Keratinocyte (primary cell): Measurements from ENCODE around the gene ROBO4.
A peak's percentile ranks its signal among the peaks of the same experiment; 100 is the strongest.

Source experiments
- EZH2 ChIP-seq: IDR thresholded peaks from one replicate; pipeline ENCODE4 v1.6.1; 2012; ENCODE audit warnings: inconsistent platforms, mild to moderate bottlenecking, low read length, moderate library complexity
- TF ChIP-seq, protein P1 (sequence below), 3 experiments: IDR thresholded peaks in 1 of 3; conservative IDR thresholded peaks in 1 of 3; optimal IDR thresholded peaks in 1 of 3; 2 replicates in 2 of 3; 3 replicates in 1 of 3; pipeline versions ENCODE3 to v1.5.1; 2011; ENCODE audit warnings: low read length in 3 of 3, mild to moderate bottlenecking in 3 of 3, moderate library complexity in 2 of 3, control low read depth in 1 of 3, inconsistent platforms in 1 of 3; ENCODE audit not compliant: insufficient read depth in 2 of 3; ENCODE audit errors: extremely low read depth in 1 of 3

GRCh38 chr11:124839972-124840621 is 57.6 kb downstream of the ROBO4 start:
- TF ChIP-seq EZH2 = peak; percentile 93
- TF ChIP-seq, protein P1, sequence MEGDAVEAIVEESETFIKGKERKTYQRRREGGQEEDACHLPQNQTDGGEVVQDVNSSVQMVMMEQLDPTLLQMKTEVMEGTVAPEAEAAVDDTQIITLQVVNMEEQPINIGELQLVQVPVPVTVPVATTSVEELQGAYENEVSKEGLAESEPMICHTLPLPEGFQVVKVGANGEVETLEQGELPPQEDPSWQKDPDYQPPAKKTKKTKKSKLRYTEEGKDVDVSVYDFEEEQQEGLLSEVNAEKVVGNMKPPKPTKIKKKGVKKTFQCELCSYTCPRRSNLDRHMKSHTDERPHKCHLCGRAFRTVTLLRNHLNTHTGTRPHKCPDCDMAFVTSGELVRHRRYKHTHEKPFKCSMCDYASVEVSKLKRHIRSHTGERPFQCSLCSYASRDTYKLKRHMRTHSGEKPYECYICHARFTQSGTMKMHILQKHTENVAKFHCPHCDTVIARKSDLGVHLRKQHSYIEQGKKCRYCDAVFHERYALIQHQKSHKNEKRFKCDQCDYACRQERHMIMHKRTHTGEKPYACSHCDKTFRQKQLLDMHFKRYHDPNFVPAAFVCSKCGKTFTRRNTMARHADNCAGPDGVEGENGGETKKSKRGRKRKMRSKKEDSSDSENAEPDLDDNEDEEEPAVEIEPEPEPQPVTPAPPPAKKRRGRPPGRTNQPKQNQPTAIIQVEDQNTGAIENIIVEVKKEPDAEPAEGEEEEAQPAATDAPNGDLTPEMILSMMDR (optimal IDR thresholded peaks at IDR 0.05 in 1 of 3, IDR thresholded peaks at IDR 0.05 in 1 of 3, conservative IDR thresholded peaks at IDR 0.05 in 1 of 3; ENCODE audit: extremely low read depth in 1 of 3, insufficient read depth in 2 of 3, low read length in 3 of 3) = no peak
